ENCODE results near the gene RFTN1. TPM values are rescaled to one million over a fixed set of nuclear protein-coding genes. Genes with fewer than 3 reads are reported as not detected.
A peak's percentile ranks its signal among the peaks of the same experiment; 100 is the strongest.

The RFTN1 gene
- total RNA-seq, 4 donors from 2014 or later: 113 to 137 (median 122) TPM

GRCh38 chr3:16529264-16529663 is 15.8 kb upstream of the RFTN1 start:
- Histone ChIP-seq H3K9me3 (peaks cover 0 to 6% (median 0%) of the 10 kb centered on the region in 4 donors), H3K4me3 (no peak overlapping the region)
- WGBS, 2 donors: 58 to 59% methylated on average over 1 of the region's 1 CpG

GRCh38 chr3:16528581-16528993 is 15.1 kb upstream of the RFTN1 start:
- H3K4me1 ChIP-seq: no peaks in the 10 kb centered on the region
- H3K27me3 ChIP-seq: no peaks in the 10 kb centered on the region
- 73 to 82% methylated on average over 4 of the region's 4 CpGs for WGBS, 2 donors
- peak in 1 of 2 donors; percentile 65 for DNase-seq (ENCODE audit: low spot score in 2 of 2)
- H3K36me3 ChIP-seq: no peaks in the 10 kb centered on the region
- H3K9me3 ChIP-seq: peaks cover 0 to 11% (median 0%) of the 10 kb centered on the region in 4 donors
- H3K27ac ChIP-seq: no peak overlapping the region
- TF ChIP-seq CTCF (IDR thresholded peaks at IDR 0.05) (no peak), EP300 (IDR thresholded peaks at IDR 0.05) (peak in 1 of 2 donors; percentile 41)
- no peak overlapping the region for H3K4me3 ChIP-seq

More at GRCh38 chr3:16529264-16529663, 15.8 kb upstream of the RFTN1 start:
- TF ChIP-seq POLR2A (IDR thresholded peaks at IDR 0.05) (no peak), CTCF (IDR thresholded peaks at IDR 0.05) (peak in 2 of 5 experiments; percentile 11 to 14)
- Histone ChIP-seq H3K27ac (no peak overlapping the region), H3K4me1 (no peaks in the 10 kb centered on the region), H3K36me3 (no peaks in the 10 kb centered on the region), H3K27me3 (no peaks in the 10 kb centered on the region)
- no peak for DNase-seq (ENCODE audit: low spot score in 2 of 2)

- Histone ChIP-seq H3K36me3 (no peaks in the 10 kb centered on the region), H3K9me3 (peaks cover 0 to 11% (median 0%) of the 10 kb centered on the region in 4 donors), H3K27me3 (no peaks in the 10 kb centered on the region), H3K27ac (no peak overlapping the region), H3K4me1 (no peaks in the 10 kb centered on the region), H3K4me3 (no peak overlapping the region)
- TF ChIP-seq CTCF (IDR thresholded peaks at IDR 0.05) (no peak), POLR2A (IDR thresholded peaks at IDR 0.05) (no peak), EP300 (IDR thresholded peaks at IDR 0.05) (no peak)
- no peak for DNase-seq (ENCODE audit: low spot score in 2 of 2)
- 88 to 94% methylated on average over 5 of the region's 5 CpGs for WGBS, 2 donors
Measured at GRCh38 chr3:16528106-16528505, 14.6 kb upstream of the RFTN1 start.

GRCh38 chr3:16524196-16524595 is 10.7 kb upstream of the RFTN1 start:
- peaks cover 0 to 11% (median 3%) of the 10 kb centered on the region in 4 donors for H3K4me1 ChIP-seq
- no peaks in the 10 kb centered on the region for H3K27me3 ChIP-seq
- WGBS, 2 donors: 91 to 98% methylated on average over 2 of the region's 2 CpGs
- no peaks in the 10 kb centered on the region for H3K36me3 ChIP-seq
- DNase-seq (ENCODE audit: low spot score in 2 of 2): no peak
- H3K9me3 ChIP-seq: peaks cover 0 to 11% (median 0%) of the 10 kb centered on the region in 4 donors
- no peak for TF ChIP-seq EP300 (IDR thresholded peaks at IDR 0.05)
- H3K4me3 ChIP-seq: no peak overlapping the region
- no peak overlapping the region for H3K27ac ChIP-seq

GRCh38 chr3:16523778-16524177 is 10.3 kb upstream of the RFTN1 start:
- WGBS, 2 donors: 88 to 92% methylated on average over 2 of the region's 2 CpGs
- DNase-seq (ENCODE audit: low spot score in 2 of 2): no peak
- Histone ChIP-seq H3K9me3 (peaks cover 0 to 11% (median 0%) of the 10 kb centered on the region in 4 donors), H3K27ac (no peak overlapping the region), H3K27me3 (no peaks in the 10 kb centered on the region), H3K4me1 (peaks cover 0 to 11% (median 3%) of the 10 kb centered on the region in 4 donors), H3K36me3 (no peaks in the 10 kb centered on the region), H3K4me3 (no peak overlapping the region)
- TF ChIP-seq EP300 (IDR thresholded peaks at IDR 0.05): no peak
- no peak for TF ChIP-seq CTCF (IDR thresholded peaks at IDR 0.05)
- no peak for TF ChIP-seq POLR2A (IDR thresholded peaks at IDR 0.05)

GRCh38 chr3:16522834-16523233 is 9.3 kb upstream of the RFTN1 start:
- Histone ChIP-seq H3K4me3 (no peak overlapping the region), H3K27me3 (no peaks in the 10 kb centered on the region), H3K36me3 (no peaks in the 10 kb centered on the region), H3K27ac (no peak overlapping the region), H3K4me1 (peaks cover 0 to 11% (median 3%) of the 10 kb centered on the region in 4 donors), H3K9me3 (peaks cover 0 to 11% (median 0%) of the 10 kb centered on the region in 4 donors)
- no peak for TF ChIP-seq CTCF (IDR thresholded peaks at IDR 0.05)
- TF ChIP-seq POLR2A (IDR thresholded peaks at IDR 0.05): no peak
- no peak for TF ChIP-seq EP300 (IDR thresholded peaks at IDR 0.05)
- no peak for DNase-seq (ENCODE audit: low spot score in 2 of 2)

Data from tibial nerve (tissue), 4 donors.